ENCODE data around the gene CAMK1G.

Gene CAMK1G

DNA sequence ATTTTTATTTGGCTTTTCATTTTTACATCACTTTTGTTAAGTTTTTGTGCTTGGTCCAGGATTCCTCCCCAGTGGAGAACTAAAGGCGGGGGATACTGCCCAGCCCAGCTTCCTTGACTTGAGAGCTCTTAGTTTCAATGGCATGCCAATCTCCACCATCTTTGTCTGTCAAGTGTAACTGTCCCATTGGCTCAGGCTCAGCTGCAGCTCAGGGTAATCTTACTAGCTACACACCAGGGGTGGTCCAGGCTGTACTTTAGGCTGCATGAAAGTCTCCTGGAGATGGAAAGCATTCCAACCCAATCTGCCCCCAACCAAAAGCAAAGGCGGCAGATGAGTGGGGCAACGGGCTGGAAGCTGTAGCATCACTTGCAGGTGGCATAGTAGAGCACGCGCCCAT, 31.4 kb downstream of the CAMK1G start:
- TF ChIP-seq, protein P1, sequence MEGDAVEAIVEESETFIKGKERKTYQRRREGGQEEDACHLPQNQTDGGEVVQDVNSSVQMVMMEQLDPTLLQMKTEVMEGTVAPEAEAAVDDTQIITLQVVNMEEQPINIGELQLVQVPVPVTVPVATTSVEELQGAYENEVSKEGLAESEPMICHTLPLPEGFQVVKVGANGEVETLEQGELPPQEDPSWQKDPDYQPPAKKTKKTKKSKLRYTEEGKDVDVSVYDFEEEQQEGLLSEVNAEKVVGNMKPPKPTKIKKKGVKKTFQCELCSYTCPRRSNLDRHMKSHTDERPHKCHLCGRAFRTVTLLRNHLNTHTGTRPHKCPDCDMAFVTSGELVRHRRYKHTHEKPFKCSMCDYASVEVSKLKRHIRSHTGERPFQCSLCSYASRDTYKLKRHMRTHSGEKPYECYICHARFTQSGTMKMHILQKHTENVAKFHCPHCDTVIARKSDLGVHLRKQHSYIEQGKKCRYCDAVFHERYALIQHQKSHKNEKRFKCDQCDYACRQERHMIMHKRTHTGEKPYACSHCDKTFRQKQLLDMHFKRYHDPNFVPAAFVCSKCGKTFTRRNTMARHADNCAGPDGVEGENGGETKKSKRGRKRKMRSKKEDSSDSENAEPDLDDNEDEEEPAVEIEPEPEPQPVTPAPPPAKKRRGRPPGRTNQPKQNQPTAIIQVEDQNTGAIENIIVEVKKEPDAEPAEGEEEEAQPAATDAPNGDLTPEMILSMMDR (IDR thresholded peaks at IDR 0.05), result no peak
- TF ChIP-seq ZFX (IDR thresholded peaks at IDR 0.05; ENCODE audit: borderline replicate concordance), result no peak
- H3K27ac ChIP-seq, result no peak overlapping the region

DNA sequence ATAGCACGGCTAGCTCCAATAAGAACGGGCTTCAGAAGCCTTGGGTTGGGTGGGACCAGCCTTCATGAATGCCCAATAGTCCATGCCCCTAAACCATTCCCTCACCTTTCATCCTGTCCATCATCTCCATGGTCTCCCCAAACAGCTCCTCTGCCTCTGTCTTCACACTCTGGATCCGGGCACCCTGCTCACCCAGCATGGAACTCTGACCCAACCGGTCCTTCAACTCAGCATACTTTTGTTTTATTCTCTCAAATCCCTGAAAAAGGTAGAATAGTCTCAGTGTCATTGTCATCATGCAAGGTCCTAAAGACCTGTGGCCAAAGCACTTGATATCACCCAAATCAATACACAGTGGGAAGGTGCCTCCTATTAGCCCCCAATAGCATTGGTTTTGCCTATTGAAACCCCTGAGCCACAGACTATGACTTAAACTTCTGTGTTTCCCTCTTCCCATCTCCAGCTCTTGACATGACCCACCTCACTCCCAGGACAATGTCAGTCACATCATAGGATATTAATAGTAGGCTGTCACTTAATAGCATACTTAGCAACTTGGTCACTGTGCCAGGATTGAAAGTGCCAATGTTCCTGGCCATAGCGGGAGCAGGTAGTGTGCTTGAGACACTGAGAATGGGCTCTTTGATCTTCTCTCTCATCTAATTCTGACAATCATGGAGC, 33.0 kb downstream of the CAMK1G start:
- H3K27ac ChIP-seq, result no peak overlapping the region
- TF ChIP-seq, protein P1 (IDR thresholded peaks at IDR 0.05), result no peak
- TF ChIP-seq ZFX (IDR thresholded peaks at IDR 0.05; ENCODE audit: borderline replicate concordance), result no peak

DNA sequence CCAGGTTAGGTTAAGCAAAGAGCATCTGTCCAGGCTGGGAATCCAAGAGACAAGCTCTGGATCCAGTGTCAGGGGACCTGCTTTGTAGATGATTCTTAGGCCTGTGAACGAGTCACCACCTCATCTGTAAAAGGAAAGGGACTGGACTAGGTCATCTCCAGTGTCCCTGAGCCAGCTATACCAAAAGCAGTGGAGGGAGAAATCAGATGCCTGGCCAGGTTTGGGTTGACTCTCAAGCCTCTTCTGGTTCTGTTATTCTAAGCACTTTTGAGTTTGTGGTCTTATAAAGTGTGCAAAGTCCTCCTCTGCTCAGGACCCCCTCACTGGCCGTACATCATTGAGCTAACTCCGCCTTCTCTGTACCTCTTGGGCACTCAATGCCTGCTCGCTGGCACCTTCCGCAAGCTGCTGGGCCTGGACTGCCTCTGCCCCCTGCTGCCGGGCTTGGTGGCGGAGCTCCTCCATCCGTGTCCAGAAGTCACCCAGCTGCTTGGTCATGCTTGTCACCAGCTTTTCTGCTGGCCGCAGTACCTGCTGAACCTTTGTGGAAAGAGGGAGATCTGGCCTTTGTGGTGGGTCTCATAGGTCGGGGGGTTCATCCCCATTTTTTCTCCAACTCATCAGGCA, 33.6 kb downstream of the CAMK1G start:
- H3K27ac ChIP-seq, result no peak overlapping the region
- TF ChIP-seq ZFX (IDR thresholded peaks at IDR 0.05; ENCODE audit: borderline replicate concordance), result no peak
- TF ChIP-seq, protein P1 (IDR thresholded peaks at IDR 0.05), result no peak

DNA sequence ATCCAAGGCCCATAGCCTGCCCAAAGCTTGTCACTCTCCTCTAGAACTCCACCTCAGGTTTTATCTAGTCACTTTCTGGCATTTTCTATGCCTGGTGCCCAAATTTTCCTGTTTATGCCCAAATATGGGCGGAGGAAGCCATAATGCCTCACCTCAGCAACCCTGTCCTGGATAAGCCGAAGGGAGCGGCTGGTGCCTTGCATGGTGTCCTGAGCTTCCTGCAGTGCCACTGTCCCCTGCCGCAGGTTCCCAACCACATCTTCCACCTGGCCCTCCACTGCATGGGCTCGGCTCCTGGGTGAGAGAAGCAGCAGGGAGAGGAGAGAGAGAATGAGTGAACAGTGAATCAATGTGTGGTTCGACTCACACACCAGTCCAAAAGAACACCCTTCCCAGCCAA, 34.2 kb downstream of the CAMK1G start:
- TF ChIP-seq, protein P1 (IDR thresholded peaks at IDR 0.05), result no peak
- no peak for TF ChIP-seq ZFX (IDR thresholded peaks at IDR 0.05; ENCODE audit: borderline replicate concordance)
- H3K27ac ChIP-seq, result no peak overlapping the region

DNA sequence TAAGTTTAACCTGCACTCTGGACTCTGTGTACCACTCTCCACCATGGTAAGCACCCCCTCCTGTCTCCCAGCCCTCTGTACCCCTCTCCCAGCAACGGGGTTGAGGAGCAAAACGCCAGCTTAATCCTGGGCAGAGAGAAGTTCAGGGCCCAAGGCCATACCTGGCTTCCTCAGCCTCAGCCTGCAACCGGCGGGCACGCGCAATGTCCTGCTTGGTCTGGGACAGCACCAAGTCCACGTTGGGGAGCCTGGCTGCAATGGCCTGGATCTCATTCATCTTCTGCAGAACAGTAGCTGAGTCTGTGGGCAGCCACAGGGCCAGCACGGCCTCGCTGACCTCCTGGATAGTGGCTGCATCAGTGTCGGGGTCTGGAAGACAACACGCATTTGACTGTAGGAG, 34.8 kb downstream of the CAMK1G start:
- TF ChIP-seq ZFX (IDR thresholded peaks at IDR 0.05; ENCODE audit: borderline replicate concordance), result no peak
- TF ChIP-seq, protein P1 (IDR thresholded peaks at IDR 0.05), result no peak
- no peak overlapping the region for H3K27ac ChIP-seq

DNA sequence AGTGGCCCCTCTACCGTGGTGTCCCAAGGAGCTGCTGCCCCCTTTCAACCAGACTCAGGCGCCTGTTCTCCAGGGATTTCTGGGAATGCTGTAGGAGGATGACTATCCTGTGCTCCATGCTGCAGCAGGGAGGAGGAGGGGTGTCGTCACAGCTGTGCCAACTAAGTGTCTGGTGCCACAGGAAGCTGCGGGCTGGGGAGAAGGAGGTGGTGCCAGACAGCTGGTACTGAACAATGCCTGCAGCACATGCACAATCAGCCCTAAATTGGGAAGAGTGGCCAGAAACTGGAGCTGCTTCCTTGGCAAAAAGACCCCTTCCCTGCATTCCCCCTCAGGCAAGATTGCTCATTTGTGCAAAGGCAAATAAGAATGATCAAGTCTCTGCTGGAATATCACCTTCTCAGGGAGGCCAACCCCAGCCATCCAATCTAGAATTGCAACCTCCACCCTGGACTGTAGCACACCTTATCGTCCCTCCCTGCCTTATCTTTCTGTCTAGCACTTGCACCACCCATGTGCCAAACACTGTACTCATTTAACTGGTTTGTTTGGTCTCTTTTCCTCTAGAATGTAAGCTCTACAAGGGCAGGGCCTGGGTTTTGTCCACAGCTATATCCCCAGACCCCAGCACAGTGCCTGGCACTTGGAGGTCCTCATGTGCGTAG, 35.4 kb downstream of the CAMK1G start:
- no peak overlapping the region for H3K27ac ChIP-seq

More for the DNA sequence above, 35.4 kb downstream of the CAMK1G start:
- TF ChIP-seq, protein P1 (IDR thresholded peaks at IDR 0.05), result no peak
- TF ChIP-seq ZFX (IDR thresholded peaks at IDR 0.05; ENCODE audit: borderline replicate concordance), result no peak
